SH-SY5Y (cell line): ENCODE results near the gene CAMK2A.

ENCODE experiments used
- GATA2 ChIP-seq: IDR thresholded peaks from 2 replicates; pipeline ENCODE4 v1.6.1; 2011; ENCODE audit warnings: mild to moderate bottlenecking, low read depth, low read length
- GATA3 ChIP-seq: IDR thresholded peaks from 2 replicates; pipeline ENCODE4 v1.6.1; 2011; ENCODE audit warnings: low read depth, mild to moderate bottlenecking, low read length, moderate library complexity

CAMK2A gene

DNA sequence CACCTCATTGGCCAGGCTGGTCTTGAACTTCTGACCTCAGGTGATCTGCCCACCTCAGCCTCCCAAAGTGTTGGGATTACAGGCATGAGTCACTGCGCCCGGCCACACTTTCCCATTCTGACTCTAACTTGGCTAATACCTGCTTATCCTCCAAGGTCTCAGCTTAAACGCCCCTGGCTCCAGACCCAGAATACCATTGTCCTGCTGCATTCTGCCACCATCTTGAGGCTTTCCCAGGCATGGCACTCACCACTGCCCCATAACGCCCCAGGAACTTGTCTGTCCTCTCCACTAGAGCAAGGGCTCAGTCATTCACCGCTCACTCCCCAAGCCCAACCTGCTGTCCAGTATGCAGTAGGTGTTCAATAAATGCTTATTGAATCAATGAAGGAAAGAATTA, 39.8 kb downstream of the CAMK2A start:
- no peak for TF ChIP-seq GATA2
- TF ChIP-seq GATA3, result no peak

DNA sequence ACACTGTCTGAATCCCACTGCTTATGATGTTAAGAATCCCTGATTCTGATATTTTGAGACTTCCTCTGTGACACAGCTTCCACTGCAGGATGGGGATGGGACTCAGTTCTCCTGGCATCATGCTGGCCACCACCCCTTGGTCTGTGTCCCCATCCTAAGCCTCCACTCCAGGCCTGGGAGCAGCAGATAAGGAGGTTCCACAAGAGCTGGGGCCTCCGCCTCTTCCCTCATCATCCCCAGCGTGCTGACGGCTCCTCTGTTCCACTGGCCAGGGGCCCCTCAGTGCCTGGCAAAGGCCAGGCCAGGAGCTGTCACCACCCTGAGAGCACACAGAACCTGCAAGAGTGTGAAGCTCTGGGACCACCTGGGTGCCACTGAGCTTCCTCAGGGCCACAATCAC, 40.6 kb downstream of the CAMK2A start:
- TF ChIP-seq GATA2, result no peak
- no peak for TF ChIP-seq GATA3

DNA sequence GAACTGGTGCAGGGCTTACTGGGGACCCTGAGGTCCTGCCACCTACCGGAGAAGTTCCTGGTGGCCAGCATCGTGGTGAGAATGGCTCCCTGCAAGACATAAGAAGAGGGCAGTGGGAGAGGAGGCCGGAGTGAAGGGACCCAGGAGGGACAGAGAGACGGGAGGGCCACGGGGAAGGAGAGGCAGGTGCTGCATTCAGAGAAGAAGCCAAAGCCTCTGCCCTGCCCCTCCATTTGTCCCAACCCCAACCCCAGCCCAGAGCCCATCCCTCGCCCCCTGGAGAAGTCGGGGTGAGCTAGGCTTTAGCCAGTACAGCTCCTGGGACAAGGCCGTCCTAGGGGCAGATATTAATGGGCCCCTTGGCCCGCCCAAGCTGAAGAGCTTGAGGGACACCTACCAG, 41.8 kb downstream of the CAMK2A start:
- TF ChIP-seq GATA3 (no peak), GATA2 (no peak)

- TF ChIP-seq GATA3 (no peak), GATA2 (no peak)
Measured at GRCh38 chr5:150246835-150247234, 42.7 kb downstream of the CAMK2A start.

DNA sequence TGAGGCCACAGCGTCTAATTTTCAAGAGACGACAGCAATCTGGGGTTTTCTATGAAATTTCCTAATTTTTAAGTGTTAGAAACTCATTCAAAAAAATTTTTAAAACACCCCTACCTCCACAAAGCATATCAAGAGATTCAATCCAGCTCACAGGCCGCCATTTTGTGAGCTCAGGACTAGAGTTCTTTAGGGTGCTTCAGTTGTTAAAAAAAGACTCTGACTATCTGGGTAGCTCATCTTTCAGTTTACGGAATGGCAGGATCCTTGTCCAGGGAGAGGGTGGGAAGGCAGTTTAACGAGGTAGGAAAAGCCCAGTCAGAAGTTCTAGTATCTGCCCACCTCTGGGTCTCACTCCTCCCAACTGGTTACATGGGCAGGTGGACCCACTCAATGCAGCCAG, 43.1 kb downstream of the CAMK2A start:
- TF ChIP-seq GATA3, result no peak
- no peak for TF ChIP-seq GATA2

DNA sequence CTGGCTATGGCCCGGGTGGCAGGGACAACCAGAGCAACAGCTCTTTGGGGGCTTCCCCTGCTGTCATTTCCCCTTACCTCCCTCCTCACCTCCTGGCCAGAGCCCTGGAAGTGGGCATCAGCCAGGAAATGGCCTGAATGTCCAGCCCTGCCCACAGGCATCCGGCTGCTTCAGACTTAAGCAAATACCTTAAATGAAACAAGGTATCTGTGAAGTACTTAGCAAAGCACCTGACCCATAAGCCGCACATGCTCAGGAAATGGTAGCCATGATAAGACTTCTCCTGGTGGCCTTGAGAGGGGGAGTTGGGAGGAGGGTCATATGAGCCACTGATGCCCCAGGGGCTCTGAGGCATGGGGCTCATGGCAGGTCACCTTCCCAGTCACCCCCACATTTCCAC, 43.8 kb downstream of the CAMK2A start:
- TF ChIP-seq GATA3 (no peak), GATA2 (no peak)

DNA sequence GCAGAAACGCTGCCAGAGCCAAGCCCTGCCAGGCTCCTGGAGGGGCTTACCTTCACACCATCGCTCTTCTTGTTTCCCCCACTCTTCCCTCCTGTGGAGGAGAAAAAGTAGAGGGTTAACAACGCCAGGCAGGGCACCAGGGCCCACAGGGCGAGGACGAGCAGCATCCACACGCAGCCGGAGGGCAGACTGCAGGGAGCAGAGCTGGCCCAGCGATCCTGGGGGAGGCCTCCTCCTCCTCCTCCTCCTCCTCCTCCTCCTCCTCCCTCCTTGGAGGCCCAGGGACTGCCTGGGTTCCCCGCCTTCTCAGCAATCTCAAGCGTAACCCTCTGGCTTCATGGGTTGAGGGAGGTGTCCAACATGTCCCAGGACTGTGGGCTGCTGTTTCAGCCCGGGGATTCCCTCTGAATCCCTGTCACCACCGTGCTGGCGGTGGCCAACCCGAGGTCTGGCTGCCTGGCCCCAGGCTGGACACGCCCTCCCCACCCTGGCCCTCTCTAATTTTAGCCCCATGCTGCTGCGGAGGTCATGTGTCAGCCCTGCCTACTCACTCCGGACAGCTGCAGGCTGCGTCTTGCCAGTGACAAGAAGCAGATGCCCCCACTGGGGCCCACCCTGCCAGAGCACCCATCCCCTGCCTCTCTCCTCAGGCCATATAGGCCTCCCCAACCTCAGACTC, 44.3 kb downstream of the CAMK2A start:
- no peak for TF ChIP-seq GATA2
- TF ChIP-seq GATA3, result no peak

- TF ChIP-seq GATA3 (no peak), GATA2 (no peak)
Measured at GRCh38 chr5:150244209-150244608, 45.4 kb downstream of the CAMK2A start.

GRCh38 chr5:150243590-150243989, 46.0 kb downstream of the CAMK2A start:
- no peak for TF ChIP-seq GATA3
- TF ChIP-seq GATA2, result no peak

DNA sequence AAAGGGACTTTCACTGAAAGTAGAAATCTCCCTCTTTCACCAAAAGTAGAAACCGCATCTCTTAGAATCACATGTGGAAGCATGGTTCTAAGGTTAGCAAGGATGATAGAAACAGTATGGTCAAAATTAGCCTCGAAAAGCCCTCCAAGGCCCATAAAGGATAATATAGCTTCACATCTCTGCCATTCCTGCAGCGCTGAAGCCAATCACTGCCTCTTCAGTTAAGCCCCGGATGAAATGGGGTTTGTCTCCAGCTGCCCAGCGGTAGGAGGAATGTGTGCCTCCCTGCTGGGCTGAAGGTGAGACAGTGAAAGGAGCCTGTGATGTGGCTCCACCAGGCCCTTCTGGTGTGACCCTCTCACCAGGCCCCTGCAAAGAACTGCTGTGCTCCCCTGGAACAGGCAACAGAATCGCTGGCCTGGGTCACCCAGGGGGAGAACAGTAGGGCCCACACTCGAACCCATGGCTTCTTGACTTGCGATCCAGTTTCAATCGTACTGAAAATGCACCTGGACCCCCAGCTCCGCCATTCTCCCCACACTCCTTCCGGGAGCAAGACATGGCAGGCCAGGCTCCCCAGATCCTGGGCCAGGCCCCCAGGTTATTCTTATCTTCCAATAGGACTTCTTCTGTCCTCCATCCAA, 47.2 kb downstream of the CAMK2A start:
- TF ChIP-seq GATA2 (no peak), GATA3 (no peak)

DNA sequence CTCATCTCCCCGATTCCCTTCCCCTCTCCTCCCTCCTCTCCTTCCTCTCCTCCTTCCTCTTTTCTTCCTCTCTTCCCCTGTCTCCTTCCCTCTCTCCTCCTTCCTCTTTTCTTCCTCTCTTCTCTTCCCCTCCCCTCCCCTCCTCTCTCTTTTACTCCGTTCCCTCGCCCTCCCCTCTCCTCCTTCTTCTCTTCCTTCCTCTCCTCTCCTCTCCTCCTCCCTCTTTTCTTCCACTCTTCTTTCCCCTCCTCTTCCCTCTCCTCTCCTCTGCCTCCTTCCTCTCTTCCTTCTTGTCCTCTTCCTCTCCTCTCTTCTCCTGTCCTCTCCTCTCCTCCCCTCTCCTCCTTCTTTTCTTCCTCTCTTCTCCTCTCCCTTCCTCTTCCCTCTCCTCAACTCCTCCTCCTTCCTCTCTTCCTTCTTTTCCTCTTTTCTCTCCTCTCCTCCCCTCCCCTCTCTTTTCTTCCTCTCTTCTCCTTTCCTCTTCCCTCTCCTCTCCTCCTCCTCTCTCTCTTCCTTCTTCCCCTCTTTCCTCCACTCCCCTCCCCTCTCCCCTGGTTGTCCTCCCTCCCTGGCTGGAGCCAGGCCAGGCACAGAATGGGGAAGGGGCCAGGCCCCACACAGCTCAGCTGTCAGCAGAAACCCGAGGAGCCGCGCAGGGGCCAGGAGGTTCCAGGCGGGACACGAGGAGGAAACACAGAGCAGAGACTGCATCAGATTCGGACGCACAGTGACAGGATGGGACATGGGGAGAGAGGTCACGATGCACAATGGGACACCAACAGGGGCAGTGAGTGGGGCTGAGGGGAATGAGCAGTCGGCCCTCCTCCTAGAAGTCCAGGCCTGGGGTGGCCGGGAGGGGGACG, 48.0 kb downstream of the CAMK2A start:
- TF ChIP-seq GATA2, result no peak
- TF ChIP-seq GATA3, result no peak

GRCh38 chr5:150239794-150240122, 49.8 kb downstream of the CAMK2A start:
- no peak for TF ChIP-seq GATA2
- no peak for TF ChIP-seq GATA3

DNA sequence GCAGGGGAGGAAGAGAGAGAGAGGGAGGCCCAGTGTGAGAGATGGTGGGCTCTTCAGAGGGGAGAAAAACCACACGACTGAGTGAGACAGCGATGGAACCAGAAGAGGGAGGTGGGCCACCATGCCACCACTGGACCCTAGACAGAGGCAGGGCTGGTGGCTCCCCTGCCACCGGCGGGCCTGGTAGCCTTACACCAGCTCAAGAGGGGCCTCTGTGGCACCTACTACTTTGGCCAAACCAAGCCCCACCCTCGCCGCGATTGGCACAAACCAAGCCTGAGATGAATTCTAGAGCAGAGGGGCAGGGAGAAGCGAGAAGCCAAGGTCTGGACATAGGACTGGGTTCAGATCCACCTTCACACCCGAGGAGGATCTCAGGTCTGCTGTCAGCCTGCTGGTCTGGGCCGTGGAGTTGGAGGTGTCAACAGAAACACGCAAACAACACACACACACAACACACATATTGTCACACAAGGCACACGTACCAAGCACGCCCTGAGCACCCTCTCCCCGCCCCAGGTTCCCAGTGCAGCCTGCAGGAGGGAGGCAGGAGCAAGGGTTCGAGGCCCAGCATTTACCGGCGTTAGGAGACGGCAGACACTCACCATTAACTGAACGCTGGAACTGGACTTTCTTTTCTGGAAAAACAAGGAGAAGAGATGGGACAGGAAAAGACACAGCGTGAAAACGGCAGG, 50.3 kb downstream of the CAMK2A start:
- TF ChIP-seq GATA2, result no peak
- no peak for TF ChIP-seq GATA3

GRCh38 chr5:150238646-150239045, 50.9 kb downstream of the CAMK2A start:
- TF ChIP-seq GATA3 (no peak), GATA2 (no peak)

DNA sequence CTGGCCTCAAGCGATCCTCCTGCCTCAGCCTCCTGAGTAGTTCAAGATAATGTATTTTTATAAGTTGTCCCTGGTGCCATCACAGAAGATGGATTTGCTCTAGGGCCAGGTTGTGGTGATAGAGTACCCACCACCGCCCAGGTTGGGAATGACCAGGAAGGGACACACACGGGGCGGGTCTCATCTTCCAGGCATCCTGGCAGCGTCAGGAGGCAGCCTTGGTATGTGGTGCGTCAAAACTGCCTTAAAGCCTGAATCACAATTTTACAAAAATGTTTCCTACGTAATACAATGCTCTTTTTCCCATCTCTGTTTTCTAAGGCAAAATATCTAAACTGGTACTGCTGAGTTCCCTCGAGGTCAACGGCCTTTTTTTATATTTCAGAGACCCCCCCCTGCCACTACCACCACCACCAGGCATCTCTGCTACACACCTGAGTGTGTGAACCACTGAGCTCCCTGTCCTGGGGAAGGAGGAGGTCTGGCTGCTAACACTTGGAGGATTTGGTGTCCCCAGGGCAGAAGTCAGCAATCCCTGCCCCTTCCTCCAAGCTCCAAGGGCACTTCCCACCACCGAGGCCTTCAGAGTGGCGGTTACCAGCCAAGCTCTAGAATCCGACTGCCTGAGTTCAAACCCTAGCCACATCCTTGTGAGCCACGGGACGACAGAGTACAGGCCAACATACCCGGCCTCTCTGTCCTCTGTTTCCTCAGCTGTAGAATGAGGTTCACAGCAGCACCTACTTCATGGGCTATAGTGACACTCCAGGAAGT, 52.4 kb downstream of the CAMK2A start:
- TF ChIP-seq GATA2 (no peak), GATA3 (no peak)

DNA sequence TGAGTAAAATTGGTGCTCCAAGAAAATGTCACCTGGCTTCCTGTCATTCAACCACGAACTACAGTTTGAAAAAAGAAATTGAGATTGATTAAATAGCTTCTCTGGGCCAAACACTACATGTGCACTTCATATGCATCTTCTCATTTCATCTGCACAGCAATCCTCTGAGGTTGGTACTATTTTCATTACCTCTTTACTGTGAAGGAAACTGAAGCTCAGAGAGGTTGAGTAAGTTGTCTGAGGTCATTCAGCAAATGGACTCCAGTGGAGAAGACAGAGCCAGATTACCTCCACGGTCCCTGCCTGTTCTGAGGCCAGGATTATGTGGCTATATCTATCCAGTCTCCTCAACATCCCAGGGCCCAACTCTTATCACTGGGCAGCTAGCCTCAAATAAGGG, 53.3 kb downstream of the CAMK2A start:
- TF ChIP-seq GATA3 (no peak), GATA2 (no peak)
